ENCODE measurements around the gene KATNB1. TPM values are rescaled to one million over a fixed set of nuclear protein-coding genes. Genes with fewer than 3 reads are reported as not detected.

Gene KATNB1
- total RNA-seq, 1 experiment from 2014 or later: 60.4 TPM

DNA sequence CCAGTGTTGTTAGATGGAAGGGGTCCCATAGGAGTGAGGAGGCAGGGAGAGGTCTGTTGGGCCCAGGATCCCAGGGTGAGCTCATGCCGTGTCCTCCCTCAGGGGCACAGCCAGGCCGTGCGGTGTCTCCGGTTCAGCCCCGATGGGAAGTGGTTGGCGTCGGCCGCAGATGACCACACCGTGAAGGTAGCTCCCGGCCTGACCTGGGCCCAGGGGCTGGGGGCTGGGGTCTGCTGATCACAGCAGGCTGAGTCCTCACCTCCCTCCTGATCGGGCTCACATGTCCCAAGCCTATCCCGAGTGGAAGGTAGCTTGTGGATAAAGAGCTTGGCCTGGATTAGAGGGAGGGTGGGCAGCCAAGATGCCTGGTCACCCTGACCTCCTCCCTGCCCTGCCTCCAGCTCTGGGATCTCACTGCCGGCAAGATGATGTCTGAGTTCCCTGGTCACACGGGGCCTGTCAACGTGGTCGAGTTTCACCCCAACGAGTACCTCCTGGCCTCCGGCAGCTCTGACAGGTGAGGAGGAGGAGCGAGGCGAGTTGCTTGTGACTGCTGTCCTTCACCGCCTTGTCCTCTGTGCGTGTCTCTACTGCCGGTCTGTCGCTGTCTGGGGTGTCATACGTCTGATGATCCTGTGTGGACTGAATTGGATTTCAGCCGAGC is 16.1 kb downstream of the KATNB1 start (continued):
- TF ChIP-seq, protein P1, sequence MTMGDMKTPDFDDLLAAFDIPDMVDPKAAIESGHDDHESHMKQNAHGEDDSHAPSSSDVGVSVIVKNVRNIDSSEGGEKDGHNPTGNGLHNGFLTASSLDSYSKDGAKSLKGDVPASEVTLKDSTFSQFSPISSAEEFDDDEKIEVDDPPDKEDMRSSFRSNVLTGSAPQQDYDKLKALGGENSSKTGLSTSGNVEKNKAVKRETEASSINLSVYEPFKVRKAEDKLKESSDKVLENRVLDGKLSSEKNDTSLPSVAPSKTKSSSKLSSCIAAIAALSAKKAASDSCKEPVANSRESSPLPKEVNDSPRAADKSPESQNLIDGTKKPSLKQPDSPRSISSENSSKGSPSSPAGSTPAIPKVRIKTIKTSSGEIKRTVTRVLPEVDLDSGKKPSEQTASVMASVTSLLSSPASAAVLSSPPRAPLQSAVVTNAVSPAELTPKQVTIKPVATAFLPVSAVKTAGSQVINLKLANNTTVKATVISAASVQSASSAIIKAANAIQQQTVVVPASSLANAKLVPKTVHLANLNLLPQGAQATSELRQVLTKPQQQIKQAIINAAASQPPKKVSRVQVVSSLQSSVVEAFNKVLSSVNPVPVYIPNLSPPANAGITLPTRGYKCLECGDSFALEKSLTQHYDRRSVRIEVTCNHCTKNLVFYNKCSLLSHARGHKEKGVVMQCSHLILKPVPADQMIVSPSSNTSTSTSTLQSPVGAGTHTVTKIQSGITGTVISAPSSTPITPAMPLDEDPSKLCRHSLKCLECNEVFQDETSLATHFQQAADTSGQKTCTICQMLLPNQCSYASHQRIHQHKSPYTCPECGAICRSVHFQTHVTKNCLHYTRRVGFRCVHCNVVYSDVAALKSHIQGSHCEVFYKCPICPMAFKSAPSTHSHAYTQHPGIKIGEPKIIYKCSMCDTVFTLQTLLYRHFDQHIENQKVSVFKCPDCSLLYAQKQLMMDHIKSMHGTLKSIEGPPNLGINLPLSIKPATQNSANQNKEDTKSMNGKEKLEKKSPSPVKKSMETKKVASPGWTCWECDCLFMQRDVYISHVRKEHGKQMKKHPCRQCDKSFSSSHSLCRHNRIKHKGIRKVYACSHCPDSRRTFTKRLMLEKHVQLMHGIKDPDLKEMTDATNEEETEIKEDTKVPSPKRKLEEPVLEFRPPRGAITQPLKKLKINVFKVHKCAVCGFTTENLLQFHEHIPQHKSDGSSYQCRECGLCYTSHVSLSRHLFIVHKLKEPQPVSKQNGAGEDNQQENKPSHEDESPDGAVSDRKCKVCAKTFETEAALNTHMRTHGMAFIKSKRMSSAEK (CRISPR knock-in tag; IDR thresholded peaks at IDR 0.05; ENCODE audit: borderline replicate concordance): no peak
- no peak for TF ChIP-seq ZNF671 (CRISPR knock-in tag; IDR thresholded peaks at IDR 0.05)

DNA sequence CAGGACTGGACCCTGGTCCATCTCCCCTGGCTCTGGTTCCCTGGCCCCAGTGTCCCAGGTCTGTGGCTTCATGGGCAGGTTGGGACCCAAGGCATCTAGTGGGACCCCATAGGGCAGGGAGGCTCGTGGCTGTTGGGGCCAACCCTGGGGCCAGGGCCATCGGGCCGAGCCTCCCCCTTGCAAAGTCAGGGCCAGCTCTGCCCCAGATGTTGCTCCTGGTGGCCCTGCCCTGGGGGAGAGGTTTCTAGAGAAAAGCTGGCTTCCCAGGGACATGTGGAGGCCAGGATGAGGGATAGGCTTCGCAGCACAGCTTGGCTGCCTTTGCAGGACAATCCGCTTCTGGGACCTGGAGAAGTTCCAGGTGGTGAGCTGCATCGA is 16.6 kb downstream of the KATNB1 start:
- ChIA-PET POLR2A (no interaction called here), CTCF (interaction anchor here (0.7 to 1.1 kb wide), 2 partner anchors 8 to 111 kb away, joined by 3 read pairs; no protein-coding TSS in a partner anchor)
- Mint-ChIP-seq H3K9me3 (no peaks in the 10 kb centered on the region), H3K4me1 (no peaks in the 10 kb centered on the region), H3K27me3 (ENCODE audit: low read depth) (no peaks in the 10 kb centered on the region), H3K4me3 (no peak overlapping the region), H3K36me3 (peaks cover 5% of the 10 kb centered on the region; the same call in 1 of the 2 replicates), H3K27ac (no peak overlapping the region)
- no peak for ATAC-seq
- no peak for TF ChIP-seq MYBL2 (CRISPR knock-in tag; IDR thresholded peaks at IDR 0.05)
- no peak for TF ChIP-seq CREM (CRISPR knock-in tag; IDR thresholded peaks at IDR 0.05)
- no peak for TF ChIP-seq HMGA2 (CRISPR knock-in tag; IDR thresholded peaks at IDR 0.05)
- TF ChIP-seq, protein P2, sequence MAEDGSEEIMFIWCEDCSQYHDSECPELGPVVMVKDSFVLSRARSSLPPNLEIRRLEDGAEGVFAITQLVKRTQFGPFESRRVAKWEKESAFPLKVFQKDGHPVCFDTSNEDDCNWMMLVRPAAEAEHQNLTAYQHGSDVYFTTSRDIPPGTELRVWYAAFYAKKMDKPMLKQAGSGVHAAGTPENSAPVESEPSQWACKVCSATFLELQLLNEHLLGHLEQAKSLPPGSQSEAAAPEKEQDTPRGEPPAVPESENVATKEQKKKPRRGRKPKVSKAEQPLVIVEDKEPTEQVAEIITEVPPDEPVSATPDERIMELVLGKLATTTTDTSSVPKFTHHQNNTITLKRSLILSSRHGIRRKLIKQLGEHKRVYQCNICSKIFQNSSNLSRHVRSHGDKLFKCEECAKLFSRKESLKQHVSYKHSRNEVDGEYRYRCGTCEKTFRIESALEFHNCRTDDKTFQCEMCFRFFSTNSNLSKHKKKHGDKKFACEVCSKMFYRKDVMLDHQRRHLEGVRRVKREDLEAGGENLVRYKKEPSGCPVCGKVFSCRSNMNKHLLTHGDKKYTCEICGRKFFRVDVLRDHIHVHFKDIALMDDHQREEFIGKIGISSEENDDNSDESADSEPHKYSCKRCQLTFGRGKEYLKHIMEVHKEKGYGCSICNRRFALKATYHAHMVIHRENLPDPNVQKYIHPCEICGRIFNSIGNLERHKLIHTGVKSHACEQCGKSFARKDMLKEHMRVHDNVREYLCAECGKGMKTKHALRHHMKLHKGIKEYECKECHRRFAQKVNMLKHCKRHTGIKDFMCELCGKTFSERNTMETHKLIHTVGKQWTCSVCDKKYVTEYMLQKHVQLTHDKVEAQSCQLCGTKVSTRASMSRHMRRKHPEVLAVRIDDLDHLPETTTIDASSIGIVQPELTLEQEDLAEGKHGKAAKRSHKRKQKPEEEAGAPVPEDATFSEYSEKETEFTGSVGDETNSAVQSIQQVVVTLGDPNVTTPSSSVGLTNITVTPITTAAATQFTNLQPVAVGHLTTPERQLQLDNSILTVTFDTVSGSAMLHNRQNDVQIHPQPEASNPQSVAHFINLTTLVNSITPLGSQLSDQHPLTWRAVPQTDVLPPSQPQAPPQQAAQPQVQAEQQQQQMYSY (CRISPR knock-in tag; IDR thresholded peaks at IDR 0.05): no peak
- TF ChIP-seq, protein P3, sequence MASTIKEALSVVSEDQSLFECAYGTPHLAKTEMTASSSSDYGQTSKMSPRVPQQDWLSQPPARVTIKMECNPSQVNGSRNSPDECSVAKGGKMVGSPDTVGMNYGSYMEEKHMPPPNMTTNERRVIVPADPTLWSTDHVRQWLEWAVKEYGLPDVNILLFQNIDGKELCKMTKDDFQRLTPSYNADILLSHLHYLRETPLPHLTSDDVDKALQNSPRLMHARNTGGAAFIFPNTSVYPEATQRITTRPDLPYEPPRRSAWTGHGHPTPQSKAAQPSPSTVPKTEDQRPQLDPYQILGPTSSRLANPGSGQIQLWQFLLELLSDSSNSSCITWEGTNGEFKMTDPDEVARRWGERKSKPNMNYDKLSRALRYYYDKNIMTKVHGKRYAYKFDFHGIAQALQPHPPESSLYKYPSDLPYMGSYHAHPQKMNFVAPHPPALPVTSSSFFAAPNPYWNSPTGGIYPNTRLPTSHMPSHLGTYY (CRISPR knock-in tag; IDR thresholded peaks at IDR 0.05): no peak
- no peak for DNase-seq (ENCODE audit: low spot score)

DNA sequence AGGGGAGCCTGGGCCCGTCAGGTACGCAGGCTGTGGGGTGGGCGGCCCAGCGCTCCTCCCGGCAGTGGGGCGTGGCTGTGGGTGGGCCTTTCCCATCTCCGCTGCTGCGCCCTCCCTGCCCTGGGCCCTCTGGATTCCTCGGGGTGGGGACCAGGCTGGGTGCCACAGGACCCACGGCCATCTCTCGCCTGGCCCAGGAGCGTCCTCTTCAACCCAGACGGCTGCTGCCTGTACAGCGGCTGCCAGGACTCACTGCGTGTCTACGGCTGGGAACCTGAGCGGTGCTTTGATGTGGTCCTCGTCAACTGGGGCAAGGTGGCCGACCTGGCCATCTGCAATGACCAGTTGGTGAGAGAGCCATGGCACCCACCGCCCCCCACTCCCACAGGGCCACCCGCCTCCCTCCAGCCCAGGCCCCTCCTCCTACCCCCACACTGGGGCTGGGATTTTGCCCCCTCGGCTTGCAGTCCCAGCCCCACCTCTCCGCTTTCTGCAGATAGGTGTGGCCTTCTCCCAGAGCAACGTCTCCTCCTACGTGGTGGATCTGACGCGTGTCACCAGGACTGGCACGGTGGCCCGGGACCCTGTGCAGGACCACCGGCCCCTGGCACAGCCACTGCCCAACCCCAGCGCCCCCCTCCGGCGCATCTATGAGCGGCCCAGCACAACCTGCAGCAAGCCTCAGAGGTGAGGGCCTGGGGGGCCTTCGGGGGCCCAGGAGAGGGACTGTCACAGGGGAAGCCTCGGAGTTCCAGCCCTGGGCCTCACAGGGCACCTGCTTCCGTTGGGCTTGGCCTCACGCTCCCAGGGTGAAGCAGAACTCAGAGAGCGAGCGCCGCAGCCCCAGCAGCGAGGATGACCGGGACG is 17.2 kb downstream of the KATNB1 start:
- Mint-ChIP-seq H3K4me3 (no peak overlapping the region), H3K36me3 (peaks cover 5% of the 10 kb centered on the region; the same call in 1 of the 2 replicates), H3K27me3 (ENCODE audit: low read depth) (no peaks in the 10 kb centered on the region), H3K4me1 (no peaks in the 10 kb centered on the region), H3K27ac (no peak overlapping the region), H3K9me3 (no peaks in the 10 kb centered on the region)
- CTCF ChIA-PET: interaction anchor here (0.7 kb wide), 1 partner anchor 111 kb away, joined by 3 read pairs; no protein-coding TSS in a partner anchor
- POLR2A ChIA-PET: no interaction called here
- ATAC-seq: no peak
- TF ChIP-seq TP53 (CRISPR knock-in tag; IDR thresholded peaks at IDR 0.05): no peak
- no peak for TF ChIP-seq SMAD4 (CRISPR knock-in tag; IDR thresholded peaks at IDR 0.05)
- no peak for TF ChIP-seq JAZF1 (CRISPR knock-in tag; IDR thresholded peaks at IDR 0.05)
- TF ChIP-seq, protein P4, sequence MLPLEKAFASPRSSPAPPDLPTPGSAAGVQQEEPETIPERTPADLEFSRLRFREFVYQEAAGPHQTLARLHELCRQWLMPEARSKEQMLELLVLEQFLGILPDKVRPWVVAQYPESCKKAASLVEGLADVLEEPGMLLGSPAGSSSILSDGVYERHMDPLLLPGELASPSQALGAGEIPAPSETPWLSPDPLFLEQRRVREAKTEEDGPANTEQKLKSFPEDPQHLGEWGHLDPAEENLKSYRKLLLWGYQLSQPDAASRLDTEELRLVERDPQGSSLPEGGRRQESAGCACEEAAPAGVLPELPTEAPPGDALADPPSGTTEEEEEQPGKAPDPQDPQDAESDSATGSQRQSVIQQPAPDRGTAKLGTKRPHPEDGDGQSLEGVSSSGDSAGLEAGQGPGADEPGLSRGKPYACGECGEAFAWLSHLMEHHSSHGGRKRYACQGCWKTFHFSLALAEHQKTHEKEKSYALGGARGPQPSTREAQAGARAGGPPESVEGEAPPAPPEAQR (CRISPR knock-in tag; IDR thresholded peaks at IDR 0.05): no peak
- no peak for TF ChIP-seq IRF2 (CRISPR knock-in tag; IDR thresholded peaks at IDR 0.05; ENCODE audit: borderline replicate concordance, low read depth)
- TF ChIP-seq, protein P5, sequence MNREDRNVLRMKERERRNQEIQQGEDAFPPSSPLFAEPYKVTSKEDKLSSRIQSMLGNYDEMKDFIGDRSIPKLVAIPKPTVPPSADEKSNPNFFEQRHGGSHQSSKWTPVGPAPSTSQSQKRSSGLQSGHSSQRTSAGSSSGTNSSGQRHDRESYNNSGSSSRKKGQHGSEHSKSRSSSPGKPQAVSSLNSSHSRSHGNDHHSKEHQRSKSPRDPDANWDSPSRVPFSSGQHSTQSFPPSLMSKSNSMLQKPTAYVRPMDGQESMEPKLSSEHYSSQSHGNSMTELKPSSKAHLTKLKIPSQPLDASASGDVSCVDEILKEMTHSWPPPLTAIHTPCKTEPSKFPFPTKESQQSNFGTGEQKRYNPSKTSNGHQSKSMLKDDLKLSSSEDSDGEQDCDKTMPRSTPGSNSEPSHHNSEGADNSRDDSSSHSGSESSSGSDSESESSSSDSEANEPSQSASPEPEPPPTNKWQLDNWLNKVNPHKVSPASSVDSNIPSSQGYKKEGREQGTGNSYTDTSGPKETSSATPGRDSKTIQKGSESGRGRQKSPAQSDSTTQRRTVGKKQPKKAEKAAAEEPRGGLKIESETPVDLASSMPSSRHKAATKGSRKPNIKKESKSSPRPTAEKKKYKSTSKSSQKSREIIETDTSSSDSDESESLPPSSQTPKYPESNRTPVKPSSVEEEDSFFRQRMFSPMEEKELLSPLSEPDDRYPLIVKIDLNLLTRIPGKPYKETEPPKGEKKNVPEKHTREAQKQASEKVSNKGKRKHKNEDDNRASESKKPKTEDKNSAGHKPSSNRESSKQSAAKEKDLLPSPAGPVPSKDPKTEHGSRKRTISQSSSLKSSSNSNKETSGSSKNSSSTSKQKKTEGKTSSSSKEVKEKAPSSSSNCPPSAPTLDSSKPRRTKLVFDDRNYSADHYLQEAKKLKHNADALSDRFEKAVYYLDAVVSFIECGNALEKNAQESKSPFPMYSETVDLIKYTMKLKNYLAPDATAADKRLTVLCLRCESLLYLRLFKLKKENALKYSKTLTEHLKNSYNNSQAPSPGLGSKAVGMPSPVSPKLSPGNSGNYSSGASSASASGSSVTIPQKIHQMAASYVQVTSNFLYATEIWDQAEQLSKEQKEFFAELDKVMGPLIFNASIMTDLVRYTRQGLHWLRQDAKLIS (CRISPR knock-in tag; IDR thresholded peaks at IDR 0.05; ENCODE audit: borderline replicate concordance): no peak
- no peak for TF ChIP-seq ZNF396 (CRISPR knock-in tag; IDR thresholded peaks at IDR 0.05; ENCODE audit: borderline replicate concordance)
- TF ChIP-seq ZNF263 (CRISPR knock-in tag; IDR thresholded peaks at IDR 0.05; ENCODE audit: low read depth): no peak
- no peak for TF ChIP-seq KAT7 (CRISPR knock-in tag; IDR thresholded peaks at IDR 0.05; ENCODE audit: borderline replicate concordance)
- TF ChIP-seq GTF2I (CRISPR knock-in tag; conservative IDR thresholded peaks at IDR 0.05): no peak
- no peak for DNase-seq (ENCODE audit: low spot score)
